Right lobe of liver (tissue), 6 donors: Measurements from ENCODE around the gene PHLDB3. TPM values are rescaled to one million over a fixed set of nuclear protein-coding genes. Genes with fewer than 3 reads are reported as not detected.
A peak's percentile ranks its signal among the peaks of the same experiment; 100 is the strongest.

ENCODE experiments used
- ATAC-seq, 4 donors: fragments of 200-7000 bp; cut with Tn5 transposase; one replicate each; pipeline ENCODE4 v1.9.1; 2020; ENCODE audit warnings: mild to moderate bottlenecking in 4 of 4, moderate library complexity in 4 of 4
- DNase-seq, 3 donors: peaks; one replicate each; pipeline ENCODE4 v3.0.0-alpha.2; 2020
- H3K27ac ChIP-seq, 3 donors: fragments of 200-600 bp; one replicate each; pipeline ENCODE4 v1.8.0; 2022
- H3K27me3 ChIP-seq, 2 donors: fragments of 200-600 bp; one replicate each; pipeline ENCODE4 v1.8.0; 2022
- H3K36me3 ChIP-seq, 4 donors: fragments of 200-600 bp; sonication (generic) in 1 of 4; one replicate each; pipeline versions ENCODE4 v1.5.1 to v1.8.0; 2017 to 2022; ENCODE audit warnings: control low read depth in 1 of 4
- H3K4me1 ChIP-seq, 4 donors: fragments of 200-600 bp; sonication (generic) in 1 of 4; one replicate each; pipeline versions ENCODE4 v1.5.1 to v1.8.0; 2017 to 2022; ENCODE audit warnings: control low read depth in 1 of 4
- H3K4me3 ChIP-seq, 3 donors: fragments of 200-600 bp; one replicate each; pipeline ENCODE4 v1.8.0; 2022
- H3K9me3 ChIP-seq, 4 donors: fragments of 200-600 bp; sonication (generic) in 1 of 4; one replicate each; pipeline versions ENCODE4 v1.5.1 to v1.8.0; 2017 to 2022; ENCODE audit warnings: control low read depth in 1 of 4
- POLR2A ChIP-seq: fragments of 450-650 bp; IDR thresholded peaks from one replicate; pipeline ENCODE4 v1.6.1; 2017; ENCODE audit warnings: antibody characterized with exemption, mild to moderate bottlenecking
- whole genome bisulfite sequencing: methylation state at CpG from one replicate; pipeline ENCODE4 v1.1.6; 2018; ENCODE audit warnings: low coverage, low lambda C conversion rate; ENCODE audit not compliant: insufficient coverage; ENCODE audit errors: missing lambda C conversion rate; 5-methylcytosine and 5-hydroxymethylcytosine counted together
- intact Hi-C, 2 donors: fragments of 100-400 bp; cut with DNase I; formaldehyde crosslinking; loops; one replicate each; pipeline versions ENCODE4 v1.11.2 to v1.14.1; 2022
- total RNA-seq, 6 experiments: library from RNA; depleted of rRNA in 2 of 6; stranded (reverse); fragments of >200 nt in 2 of 6; fragmentation: NEBNext Ultra II Directional in 3 of 6; extraction: Animal tissue kit (Norgen Biotek cat#: 25700) in 3 of 6; gene quantifications; one replicate each; pipeline versions ENCODE4 v1.1.0 to v1.2.4, GENCODE V29; 2016 to 2023
- TF ChIP-seq, protein P1 (sequence below), 4 donors: fragments of 200-600 bp in 3 of 4; fragments of 450-650 bp in 1 of 4; IDR thresholded peaks; one replicate each; pipeline versions ENCODE4 v1.5.1 to v1.8.0; 2016 to 2022; ENCODE audit warnings: antibody characterized with exemption in 4 of 4, mild to moderate bottlenecking in 2 of 4
- donor health status: DM: no; HTN: yes; CAD: no.
- donor health status: DM: no; HTN: no; CAD: no.
- donor health status: DM: no; HTN: no; CAD: no.
- donor health status: DM: no; HTN: yes; CAD: no.
- donor health status: DM: no; HTN: yes; CAD: no.

PHLDB3 gene
- total RNA-seq, 6 experiments from 2014 or later: 9.6 to 15.0 (median 11.1) TPM

DNA sequence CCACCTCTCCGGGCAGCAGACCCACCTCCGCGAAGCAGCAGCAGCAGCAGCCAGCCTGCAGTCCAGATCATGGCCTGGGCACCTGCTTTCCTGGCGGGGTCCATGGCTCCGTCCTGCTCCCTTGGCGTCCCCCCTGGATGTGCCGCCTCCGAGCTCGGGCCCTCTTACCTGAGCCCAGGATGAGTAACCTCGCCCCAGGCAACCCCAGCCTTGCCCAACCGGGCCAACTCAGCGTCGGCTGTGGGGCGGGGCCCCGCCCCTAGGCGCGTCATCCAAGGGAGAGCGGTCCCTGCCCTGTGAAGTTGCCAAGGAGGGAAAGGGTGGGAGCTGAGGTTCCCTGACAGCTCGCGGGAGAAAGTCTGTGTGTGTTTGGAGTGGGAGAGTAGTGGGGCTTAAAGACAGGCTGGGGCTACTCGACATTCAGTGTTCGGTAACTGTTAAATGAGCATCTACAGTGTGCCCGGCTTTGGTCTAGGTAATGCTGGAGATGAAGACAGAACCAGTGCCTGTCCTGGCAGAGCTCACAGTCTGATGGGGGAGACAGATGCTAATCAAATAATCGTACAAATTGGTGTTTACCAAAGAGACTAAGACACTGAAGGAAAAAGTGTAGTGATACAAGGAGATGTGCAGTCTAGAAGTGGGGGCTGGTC lies 39.0 kb downstream of the PHLDB3 start, which contains the start of gene LYPD3:
TSS of gene LYPD3 (minus strand) at position 141 of the 653 bp plus-strand sequence. CDS start at position 104, 37 bp downstream.
- Histone ChIP-seq H3K9me3 (no peaks in the 10 kb centered on the region), H3K27me3 (no peaks in the 10 kb centered on the region), H3K4me3 (peak within 1 kb of the TSS in 2 of 3 donors; percentile 71 to 82), H3K4me1 (peaks cover 0 to 11% (median 3%) of the 10 kb centered on the region in 4 donors), H3K27ac (peak within 1 kb of the TSS in 1 of 3 donors; percentile 24), H3K36me3 (no peaks in the 10 kb centered on the region)
- no peak for ATAC-seq
- TF ChIP-seq, protein P1, sequence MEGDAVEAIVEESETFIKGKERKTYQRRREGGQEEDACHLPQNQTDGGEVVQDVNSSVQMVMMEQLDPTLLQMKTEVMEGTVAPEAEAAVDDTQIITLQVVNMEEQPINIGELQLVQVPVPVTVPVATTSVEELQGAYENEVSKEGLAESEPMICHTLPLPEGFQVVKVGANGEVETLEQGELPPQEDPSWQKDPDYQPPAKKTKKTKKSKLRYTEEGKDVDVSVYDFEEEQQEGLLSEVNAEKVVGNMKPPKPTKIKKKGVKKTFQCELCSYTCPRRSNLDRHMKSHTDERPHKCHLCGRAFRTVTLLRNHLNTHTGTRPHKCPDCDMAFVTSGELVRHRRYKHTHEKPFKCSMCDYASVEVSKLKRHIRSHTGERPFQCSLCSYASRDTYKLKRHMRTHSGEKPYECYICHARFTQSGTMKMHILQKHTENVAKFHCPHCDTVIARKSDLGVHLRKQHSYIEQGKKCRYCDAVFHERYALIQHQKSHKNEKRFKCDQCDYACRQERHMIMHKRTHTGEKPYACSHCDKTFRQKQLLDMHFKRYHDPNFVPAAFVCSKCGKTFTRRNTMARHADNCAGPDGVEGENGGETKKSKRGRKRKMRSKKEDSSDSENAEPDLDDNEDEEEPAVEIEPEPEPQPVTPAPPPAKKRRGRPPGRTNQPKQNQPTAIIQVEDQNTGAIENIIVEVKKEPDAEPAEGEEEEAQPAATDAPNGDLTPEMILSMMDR (IDR thresholded peaks at IDR 0.05): no peak
- TF ChIP-seq POLR2A: no peak
- 42% methylated on average over 7 of the region's 24 CpGs for WGBS
- intact Hi-C loops: no loop called here
- DNase-seq: peak in 1 of 3 donors; percentile 40

DNA sequence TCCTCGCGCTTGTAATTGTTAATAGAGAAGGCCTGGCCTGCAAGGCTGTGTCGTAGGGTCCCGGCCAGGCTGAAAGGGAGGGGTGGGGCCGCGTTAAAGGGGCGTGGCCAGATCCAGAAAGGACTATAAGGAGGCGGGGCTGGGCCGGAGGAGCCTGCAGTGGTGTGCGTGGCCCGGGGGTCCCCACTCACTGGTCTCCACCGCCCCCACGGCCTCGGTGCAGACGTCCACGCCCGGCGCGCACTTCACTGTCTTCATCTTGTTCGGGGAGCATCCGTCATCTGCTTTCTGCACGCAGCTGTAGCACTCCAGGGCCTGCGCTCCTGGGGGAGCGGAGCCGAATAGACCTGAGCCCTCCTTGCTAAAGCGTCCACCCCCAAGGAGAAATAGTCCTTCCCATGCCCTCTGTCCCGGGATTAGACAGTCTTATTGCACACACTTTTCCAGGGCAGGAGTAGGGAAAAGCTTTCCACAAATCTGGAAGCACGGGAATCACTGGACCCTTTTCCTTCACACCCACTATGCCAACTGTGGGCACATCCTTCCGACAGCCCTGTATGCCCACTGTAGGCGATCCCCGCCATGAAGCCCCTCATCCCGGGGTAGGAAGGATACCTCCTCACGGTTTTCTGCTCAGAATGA lies 40.3 kb downstream of the PHLDB3 start:
- peak; percentile 74 to 81 (median 76) for DNase-seq
- no peaks in the 10 kb centered on the region for H3K27me3 ChIP-seq
- peak overlapping the region; percentile 24 to 69 (median 28) for H3K27ac ChIP-seq
- intact Hi-C loops: no loop called here
- TF ChIP-seq, protein P1 (IDR thresholded peaks at IDR 0.05): no peak
- TF ChIP-seq POLR2A: no peak
- 6% methylated on average over 6 of the region's 33 CpGs for WGBS
- H3K4me1 ChIP-seq: peaks cover 0 to 11% (median 3%) of the 10 kb centered on the region in 4 donors
- ATAC-seq: peak; percentile 42 to 56 (median 50)
- no peaks in the 10 kb centered on the region for H3K9me3 ChIP-seq
- no peaks in the 10 kb centered on the region for H3K36me3 ChIP-seq
- H3K4me3 ChIP-seq: peak overlapping the region; percentile 51 to 82 (median 71)

DNA sequence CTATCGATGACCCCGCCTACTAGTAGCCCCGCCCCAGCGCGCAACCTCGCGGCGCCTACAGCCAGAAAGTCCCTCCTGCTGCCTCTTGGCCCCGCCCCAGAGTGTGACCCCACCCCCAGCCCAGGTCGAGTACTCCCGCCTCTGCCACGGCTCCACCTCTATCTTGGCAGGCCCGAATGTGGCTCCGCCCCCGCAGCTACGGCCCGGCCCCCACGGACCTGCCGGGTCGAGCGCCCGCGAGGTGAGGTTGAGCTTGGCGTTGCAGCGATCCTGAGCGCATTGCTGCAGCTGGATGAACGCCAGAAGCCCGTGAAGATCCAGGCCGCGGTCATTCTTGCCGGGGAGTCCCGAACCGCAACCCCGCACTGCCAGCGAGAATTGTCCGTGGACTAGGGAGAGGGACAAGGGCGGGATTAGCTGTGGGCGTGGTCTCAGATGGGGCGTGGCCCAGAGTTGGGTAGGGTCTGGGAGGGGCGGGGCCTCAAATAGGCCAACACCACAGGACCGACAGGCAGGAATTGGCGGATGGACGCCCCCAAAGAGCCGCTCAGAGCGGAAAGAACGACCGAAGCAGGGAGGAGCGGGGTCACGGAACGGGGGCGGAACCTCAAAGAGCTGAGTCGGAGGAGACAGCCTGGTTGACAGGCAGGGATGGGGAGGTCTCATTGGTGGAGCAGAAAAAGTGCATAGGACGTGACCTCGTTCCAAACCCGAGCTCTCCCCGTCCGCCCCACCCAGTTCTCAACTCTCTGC lies 41.0 kb downstream of the PHLDB3 start:
- intact Hi-C loops: no loop called here
- Histone ChIP-seq H3K4me1 (peaks cover 0 to 11% (median 3%) of the 10 kb centered on the region in 4 donors), H3K4me3 (peak overlapping the region; percentile 51 to 82 (median 71)), H3K27ac (peak overlapping the region; percentile 24 to 69 (median 28)), H3K9me3 (no peaks in the 10 kb centered on the region), H3K36me3 (no peaks in the 10 kb centered on the region), H3K27me3 (no peaks in the 10 kb centered on the region)
- no peak for TF ChIP-seq POLR2A
- TF ChIP-seq, protein P1 (IDR thresholded peaks at IDR 0.05): no peak
- 1% methylated on average over 19 of the region's 57 CpGs for WGBS
- peak; percentile 94 to 97 (median 96) for ATAC-seq
- DNase-seq: peak; percentile 99 to 100 (median 99)

DNA sequence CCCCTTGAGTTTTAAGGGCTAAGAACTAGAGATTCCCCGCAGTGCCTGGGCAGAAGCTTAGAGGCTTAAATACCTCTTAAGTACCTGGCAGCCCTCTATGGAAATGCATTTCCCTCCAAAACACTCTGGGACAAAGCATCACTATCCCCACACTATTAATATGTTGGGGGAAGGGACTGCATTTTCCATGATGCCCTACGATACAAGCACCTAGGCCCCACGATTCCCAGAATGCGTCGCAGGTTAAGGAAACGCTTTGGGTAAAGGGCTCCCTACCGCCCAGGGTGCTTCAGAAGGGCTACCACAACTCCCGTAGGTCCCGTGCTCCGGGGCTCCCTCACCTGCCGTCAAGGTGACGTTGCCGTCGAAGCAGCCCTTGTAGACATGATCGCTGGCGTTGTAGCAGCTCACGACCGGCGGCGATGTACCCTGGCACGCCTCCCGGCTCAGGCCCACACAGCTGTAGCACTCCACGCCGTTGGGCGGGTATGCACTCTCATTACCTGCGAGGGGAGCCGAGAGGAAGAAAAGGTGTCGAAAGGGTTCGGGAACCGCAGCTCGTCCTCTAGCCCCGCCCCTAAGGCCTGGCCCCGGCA lies 41.7 kb downstream of the PHLDB3 start:
- WGBS: 49% methylated on average over 4 of the region's 33 CpGs
- Histone ChIP-seq H3K27ac (no peak overlapping the region), H3K36me3 (no peaks in the 10 kb centered on the region), H3K4me3 (peak overlapping the region; percentile 51 to 82 (median 71)), H3K4me1 (peaks cover 0 to 11% (median 3%) of the 10 kb centered on the region in 4 donors), H3K9me3 (no peaks in the 10 kb centered on the region), H3K27me3 (no peaks in the 10 kb centered on the region)
- no peak for TF ChIP-seq POLR2A
- TF ChIP-seq, protein P1 (IDR thresholded peaks at IDR 0.05): no peak
- ATAC-seq (no peak), DNase-seq (no peak)
- intact Hi-C loops: no loop called here
